KBM-7 (cell line): ENCODE results near the gene NTM.

Experiments
- DNase-seq: peaks from one replicate; pipeline ENCODE4 v3.0.0-alpha.2; 2015
- in situ Hi-C: fragments of 300-500 bp; cut with MboI; formaldehyde crosslinking; loops from 2 replicates; pipeline ENCODE4 v1.14.3; 2020; ENCODE audit warnings: low sequenced_read_pairs, low pct_unique_long_range_greater_than_20kb, mixed read lengths

NTM gene

DNA sequence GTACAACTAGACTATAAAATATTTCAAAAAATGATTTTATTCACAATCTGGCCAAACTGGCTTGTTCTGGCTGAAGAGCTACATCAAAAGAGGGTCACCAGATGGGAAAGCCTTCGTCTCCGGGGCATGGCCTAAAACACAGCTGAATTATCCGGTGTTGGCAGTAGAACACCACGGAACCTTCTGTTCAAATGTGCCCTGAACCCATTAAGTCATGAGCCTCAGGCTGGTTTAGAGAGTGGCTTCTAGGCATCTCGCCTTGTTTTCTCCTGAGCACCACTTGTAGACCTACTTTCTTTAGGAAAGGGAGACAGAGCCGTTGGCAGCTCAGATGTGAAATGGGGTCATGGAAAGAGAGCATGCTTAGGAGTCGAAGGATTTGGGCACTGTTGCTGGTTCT lies 890.2 kb downstream of the NTM start:
- in situ Hi-C loops, result no loop called here
- DNase-seq, result no peak

DNA sequence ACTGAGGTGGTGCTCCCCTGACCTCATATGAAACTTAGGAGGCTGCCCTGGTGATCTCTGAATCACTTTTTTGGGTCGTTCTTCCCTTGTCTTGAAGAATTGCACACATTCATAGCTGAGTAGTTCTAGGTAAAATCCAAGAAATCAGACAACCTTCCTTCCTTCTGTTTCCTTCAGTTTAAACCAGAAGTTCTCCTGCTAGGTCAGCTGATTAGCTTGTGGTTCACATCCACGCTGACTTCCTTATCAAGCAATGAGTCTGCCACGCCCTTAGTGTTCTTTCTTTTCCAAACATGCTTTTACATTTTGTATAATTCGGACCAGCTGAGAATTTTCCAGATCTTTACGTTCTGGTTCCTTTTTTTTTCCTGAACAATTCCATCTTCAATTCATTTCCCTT lies 892.8 kb downstream of the NTM start:
- in situ Hi-C loops, result no loop called here
- DNase-seq, result no peak

DNA sequence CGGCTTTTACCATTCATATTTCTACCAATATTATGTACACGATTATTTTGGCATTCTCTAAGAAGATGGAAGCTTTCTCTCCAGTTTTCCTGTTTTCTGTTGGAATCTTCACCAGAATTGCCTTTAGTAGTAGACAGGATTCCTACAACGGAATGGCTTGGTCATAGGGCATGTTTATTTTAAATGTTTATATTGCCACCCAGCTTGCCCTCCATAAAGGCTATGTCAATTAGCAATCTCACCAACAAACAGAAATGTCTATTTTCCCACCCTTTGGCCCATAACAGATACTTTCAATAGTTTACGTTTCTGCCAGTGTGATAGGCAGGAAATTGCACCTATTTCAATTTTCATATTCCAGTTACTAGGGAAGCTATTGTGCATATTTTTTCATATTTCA lies 893.5 kb downstream of the NTM start:
- in situ Hi-C loops, result no loop called here
- DNase-seq, result no peak

DNA sequence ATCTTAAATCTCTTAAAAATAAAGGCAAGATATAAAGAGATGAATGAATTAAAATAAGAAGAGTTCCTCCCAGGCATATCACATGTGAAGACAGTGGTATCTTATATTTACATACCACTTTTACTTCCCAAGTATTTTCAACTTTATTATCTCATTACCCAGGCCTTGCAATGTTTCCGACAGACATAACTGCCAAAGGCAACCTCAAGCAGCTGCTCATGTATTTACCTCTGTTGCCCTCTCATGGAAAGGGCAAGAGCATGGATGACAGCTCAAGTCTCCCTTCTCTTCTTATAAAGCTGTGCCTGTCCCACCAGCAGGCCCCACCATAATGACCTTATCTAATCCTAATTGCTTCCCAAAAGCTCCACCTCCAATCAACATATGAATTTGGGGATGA lies 894.2 kb downstream of the NTM start:
- DNase-seq, result no peak
- in situ Hi-C loops, result no loop called here

DNA sequence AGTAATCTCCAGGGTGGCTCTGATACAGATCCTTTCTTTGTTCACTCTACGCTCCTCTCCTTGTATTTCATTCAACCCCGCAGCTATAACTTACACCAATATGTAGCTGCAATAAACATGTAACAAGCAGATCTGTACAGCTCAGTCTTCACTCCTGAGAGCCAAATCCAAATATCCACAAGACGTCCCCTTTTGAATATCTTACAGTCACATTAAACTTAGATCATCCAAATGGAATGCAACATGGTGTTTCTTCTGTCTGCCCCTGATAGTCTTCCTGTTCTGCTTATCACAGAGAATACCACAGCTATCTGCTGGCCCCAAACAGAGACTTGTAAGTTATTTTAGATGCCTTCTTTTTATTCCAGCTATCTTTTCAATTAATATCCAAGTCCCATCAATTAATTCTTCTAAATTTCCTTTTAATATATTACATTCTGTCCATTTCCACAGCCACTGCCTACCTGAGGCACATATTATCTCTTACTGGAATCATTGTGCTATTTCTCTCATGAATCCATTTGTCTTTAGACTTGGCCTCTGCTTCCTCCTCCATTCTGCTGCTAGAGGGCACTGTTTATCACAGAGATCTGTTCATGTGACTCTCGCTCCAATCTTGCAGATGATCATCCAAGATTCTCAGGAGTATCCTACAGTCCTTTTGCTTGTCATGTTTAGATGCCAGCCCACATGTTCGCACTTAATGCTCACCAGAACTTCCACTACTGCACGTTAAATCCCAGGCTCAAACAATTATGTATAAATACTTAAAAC lies 908.6 kb downstream of the NTM start:
- in situ Hi-C loops, result no loop called here
- peak; percentile 5 for DNase-seq

DNA sequence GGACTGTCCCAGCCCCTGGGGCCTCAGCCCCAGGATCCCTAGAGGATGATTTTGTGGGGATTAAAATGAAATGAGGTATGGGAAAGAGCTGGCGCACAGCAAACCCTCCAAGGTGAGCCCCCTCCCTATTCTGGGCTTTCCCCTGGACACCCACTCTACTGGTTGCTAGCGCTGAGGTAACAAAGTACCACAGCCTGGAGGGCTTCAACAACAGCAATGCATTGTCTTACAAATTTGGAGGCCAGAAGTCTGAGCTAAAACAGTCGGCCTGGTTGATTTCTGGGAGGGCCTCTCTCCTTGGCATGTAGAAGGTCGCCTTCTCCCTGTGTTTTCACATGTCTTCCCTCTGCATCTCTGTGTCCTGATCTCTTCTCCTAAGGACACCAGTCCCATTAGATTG lies 913.6 kb downstream of the NTM start:
- DNase-seq, result no peak
- in situ Hi-C loops, result no loop called here

DNA sequence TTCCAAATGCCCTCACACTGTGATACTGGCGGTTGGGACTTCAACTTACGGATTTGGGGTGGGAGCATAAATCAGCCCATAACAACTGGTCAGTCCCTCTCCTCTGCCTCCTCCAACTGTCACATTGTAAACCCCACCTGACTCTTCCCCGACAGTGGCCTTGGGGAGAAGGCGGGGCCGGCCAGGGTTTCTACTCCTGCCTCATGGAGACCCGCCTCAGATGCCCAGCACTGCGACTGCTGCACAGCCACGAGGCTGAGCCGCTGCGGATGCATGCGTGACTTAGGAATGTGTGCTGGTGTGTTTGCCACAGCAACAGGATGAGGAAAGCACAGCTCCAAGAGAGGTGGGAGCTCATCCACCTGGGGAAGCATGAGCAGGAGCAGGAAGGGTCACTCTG lies 914.2 kb downstream of the NTM start:
- no peak for DNase-seq
- in situ Hi-C loops, result no loop called here

DNA sequence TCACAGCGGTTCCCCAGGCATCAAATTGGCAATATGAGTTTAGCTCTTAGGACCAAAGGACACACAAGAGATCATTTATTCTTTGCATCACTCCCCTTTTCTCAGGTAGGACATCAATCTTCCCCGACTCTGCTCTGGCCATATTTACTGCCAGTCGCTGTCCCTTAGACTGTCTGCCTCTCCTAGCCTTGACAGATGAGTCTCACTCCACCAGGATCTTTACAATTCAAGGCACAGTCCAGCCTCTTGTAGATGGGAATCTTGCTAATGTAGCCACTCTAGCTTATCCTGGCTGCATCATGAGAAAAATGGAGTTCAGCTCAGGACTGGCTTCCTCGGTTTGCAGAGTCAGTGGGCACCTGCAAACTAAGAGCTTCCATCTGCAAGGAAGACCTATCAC lies 915.2 kb downstream of the NTM start:
- in situ Hi-C loops, result no loop called here
- DNase-seq, result no peak

DNA sequence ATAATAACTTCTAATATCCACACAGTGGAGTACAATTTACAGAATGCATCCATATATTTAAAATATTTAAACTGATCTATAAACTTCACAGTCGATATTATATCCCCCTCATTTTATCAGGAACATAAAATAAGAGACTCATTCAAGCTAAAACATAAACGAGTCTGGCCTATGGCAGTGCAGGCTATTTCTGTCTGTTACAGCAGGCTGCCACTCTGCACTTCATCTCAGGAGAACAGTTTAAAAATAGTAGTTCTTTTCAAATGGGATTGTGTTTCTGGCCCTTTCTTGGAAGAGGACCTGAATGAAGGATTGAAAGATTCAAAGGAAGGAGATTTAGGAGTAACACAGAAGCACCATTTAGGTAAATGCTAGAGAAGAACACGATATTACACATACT lies 915.7 kb downstream of the NTM start:
- in situ Hi-C loops, result no loop called here
- no peak for DNase-seq

DNA sequence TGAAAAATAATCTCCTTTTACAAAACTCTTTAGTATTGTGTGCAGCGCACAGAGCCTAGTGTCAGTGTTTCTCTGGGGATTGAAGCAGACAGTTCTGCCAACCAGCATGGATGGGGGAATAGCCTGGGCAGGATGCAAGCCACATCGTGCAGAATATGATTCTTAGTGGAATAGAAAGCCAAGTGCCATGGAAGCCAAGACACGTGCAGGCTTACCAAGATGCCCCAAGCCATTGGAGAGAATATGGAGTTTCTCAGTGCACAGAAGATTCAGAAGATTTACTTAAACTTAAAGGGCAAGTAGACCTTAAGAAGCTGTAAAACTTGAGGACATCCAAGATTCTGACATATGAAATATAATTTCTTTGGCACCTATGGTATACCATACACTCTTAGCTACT lies 917.6 kb downstream of the NTM start:
- in situ Hi-C loops, result no loop called here
- DNase-seq, result no peak

DNA sequence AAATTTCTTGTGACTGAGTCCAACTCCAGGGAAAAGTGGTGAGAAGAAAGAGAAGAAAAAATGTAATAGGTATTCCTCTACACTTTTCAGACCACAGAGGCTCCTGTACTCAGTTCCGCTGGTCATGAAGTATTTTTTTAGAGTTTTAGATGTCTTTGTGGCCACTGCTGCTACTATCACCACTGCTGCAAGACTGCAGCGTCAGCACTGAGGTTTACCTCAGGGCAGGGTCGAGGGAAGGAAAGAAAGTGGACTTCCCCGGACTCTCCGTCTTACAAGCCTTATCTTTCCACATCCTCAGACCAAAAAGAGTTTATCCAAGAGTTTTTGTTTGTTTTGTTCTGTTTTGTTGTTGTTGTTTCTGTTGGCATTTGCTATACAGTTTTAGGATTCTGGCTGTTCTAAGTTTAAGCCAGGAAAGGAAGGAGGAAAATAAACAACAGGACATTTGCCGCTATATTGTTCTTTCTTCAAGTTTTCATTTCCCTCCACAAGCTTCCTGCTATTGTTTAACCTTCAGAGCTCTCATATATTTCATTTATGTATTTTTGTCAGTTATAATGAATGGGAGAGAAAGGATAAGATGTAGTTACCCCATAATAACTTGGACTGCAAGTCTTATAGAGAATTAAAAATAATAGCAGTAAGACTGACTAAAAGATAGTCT lies 919.3 kb downstream of the NTM start:
- in situ Hi-C loops, result no loop called here
- no peak for DNase-seq

DNA sequence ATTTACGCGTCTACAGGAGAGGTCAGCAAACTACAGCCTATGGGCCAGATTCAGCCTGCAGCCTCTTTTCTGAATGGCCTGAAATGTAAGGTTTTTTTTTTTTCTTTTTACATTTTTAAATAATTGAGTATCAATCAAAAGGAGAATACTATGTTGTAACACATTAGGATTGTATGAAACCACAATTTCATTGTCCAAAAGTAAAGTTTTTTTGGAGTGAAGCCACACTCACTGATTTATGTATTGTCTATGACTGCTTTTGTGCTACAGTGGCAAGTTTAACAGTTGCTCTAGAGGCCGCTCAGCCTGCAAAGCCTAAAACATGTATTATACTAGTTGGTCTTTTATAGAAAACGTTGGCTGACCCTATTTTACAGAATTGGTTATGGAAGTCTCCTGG lies 923.2 kb downstream of the NTM start:
- in situ Hi-C loops, result no loop called here
- DNase-seq, result no peak

DNA sequence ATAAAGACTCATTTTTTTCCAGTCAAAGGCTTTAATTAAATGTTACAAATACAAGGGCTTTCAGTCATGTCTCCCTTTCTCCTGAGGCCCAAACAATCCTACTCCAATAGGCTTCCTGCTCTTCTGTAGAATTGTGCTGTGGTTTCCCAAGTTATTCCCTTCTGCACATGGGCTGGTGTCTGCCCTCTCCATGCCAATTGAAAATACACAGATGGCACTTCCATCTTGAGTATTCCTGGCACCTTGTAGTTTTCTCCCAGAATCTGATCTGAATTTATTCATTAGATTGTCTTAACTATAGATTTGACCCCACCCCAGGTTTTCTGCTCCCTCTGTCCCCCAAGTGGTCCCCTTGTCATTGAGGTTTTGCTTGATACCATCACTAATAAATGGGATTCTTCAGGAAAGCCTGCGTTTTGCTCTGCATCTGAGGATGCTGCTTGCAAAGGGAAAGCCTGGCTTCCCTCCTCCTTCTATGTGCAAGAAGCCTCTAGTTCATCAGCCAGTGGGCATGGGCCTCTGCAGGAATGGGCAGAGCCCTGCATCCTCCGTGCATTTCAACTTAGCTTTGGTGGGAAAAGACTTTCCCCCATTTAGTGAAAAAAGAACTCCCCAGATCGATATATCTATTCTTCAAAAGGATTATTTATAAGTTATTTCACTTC lies 926.7 kb downstream of the NTM start:
- DNase-seq, result no peak
- in situ Hi-C loops, result no loop called here

DNA sequence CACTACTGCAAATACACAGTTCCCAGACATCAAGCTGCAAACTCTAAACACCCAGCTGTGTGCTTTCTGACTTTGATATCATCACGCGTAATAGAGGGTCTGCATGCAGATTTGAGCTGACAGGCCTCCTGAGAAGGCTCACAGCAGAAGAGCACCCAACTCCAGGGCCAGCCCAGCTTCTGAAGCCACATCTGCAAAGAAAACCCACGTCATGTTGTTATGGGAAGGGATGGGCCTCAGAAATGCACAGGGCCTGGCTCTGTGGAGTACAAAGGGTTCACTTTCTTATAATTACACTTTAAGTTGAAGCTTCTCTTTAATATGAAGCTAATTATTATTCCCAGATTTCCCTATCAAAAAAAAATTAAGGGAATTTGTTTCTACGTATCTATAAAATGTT lies 927.9 kb downstream of the NTM start:
- no peak for DNase-seq
- in situ Hi-C loops, result no loop called here

DNA sequence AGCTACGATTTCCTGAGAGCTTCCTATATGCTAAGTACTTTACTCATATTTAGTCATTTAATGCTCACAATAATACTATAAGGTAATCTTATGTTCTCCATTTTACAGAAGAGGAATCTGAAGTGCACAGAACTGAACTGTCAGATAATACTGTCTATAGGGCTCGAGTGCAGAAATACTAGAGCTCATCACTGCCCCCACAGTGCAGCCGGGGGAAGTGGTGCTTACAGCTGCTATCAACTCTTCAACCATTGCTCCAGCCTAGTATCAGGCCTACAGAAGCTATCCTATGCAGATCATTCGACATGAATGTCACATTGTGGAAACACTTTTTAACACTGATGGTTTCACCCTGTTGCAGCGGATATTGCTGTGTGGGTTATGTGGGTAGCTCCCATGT lies 929.9 kb downstream of the NTM start:
- in situ Hi-C loops, result no loop called here
- DNase-seq, result no peak

DNA sequence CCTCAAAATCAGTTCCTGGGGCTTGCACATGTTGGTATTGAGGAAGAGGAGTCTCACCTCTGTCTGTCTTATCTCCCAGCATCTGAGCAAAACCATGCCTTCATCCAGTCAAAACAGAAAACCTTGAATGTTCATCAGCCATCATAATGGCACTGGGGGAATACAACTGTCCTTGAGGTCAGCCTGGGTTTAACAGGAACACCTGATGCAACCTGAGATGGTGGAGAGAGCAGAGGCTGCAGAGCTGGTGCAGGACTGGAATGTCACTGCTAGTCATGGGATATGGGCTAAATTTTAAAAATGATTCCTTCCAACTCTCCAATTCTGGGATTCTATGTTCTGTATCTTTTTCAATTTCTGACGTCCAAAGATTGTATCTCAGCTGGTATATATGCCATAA lies 931.0 kb downstream of the NTM start:
- DNase-seq, result no peak
- in situ Hi-C loops, result no loop called here

DNA sequence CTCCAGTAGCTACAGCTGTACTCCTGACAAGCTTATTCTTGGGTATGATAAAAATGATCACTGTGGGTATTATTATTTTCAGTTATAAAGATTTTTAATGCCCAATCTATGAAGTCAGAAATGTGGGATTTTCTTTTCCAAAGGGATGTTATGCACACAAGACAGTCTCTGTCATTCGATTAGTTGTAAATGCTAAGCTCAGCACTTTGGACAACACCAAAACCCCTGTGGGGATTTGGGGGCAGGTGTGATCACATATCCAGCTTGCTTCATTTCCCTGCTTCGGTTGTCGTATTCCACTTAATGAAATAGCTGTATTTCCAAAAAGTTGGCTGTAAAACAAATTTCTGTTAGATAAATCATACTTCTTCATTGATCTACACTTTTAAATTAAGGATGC lies 931.5 kb downstream of the NTM start:
- in situ Hi-C loops, result no loop called here
- no peak for DNase-seq

DNA sequence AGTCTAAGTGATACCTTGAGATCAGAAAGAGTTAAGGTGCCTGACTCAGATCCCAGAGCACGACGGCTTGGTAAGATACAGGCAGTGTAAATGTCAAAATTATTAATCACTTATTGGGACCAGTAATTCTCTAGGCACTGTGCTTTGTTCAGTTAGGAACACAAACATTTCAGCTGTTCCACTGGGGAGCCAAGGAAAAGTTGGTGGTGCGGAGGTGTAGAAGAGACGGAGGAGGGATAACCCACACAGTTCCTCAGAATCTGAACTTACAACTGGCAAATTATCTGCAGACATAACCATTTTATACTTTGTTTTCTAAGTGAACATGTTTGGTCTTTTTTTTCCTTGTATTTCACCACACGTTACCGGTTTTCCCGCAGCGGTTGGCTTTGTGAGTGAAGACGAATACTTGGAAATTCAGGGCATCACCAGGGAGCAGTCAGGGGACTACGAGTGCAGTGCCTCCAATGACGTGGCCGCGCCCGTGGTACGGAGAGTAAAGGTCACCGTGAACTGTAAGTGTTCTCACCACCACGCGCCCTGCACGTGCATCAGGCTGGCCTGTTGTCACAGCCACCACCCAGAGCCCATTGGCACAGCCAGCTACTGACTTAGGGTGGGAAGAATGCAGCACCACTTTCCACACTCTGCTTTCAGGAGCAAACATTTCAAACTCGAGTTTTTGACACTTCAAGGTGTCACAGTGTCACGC lies 937.0 kb downstream of the NTM start:
- in situ Hi-C loops, result no loop called here
- no peak for DNase-seq

DNA sequence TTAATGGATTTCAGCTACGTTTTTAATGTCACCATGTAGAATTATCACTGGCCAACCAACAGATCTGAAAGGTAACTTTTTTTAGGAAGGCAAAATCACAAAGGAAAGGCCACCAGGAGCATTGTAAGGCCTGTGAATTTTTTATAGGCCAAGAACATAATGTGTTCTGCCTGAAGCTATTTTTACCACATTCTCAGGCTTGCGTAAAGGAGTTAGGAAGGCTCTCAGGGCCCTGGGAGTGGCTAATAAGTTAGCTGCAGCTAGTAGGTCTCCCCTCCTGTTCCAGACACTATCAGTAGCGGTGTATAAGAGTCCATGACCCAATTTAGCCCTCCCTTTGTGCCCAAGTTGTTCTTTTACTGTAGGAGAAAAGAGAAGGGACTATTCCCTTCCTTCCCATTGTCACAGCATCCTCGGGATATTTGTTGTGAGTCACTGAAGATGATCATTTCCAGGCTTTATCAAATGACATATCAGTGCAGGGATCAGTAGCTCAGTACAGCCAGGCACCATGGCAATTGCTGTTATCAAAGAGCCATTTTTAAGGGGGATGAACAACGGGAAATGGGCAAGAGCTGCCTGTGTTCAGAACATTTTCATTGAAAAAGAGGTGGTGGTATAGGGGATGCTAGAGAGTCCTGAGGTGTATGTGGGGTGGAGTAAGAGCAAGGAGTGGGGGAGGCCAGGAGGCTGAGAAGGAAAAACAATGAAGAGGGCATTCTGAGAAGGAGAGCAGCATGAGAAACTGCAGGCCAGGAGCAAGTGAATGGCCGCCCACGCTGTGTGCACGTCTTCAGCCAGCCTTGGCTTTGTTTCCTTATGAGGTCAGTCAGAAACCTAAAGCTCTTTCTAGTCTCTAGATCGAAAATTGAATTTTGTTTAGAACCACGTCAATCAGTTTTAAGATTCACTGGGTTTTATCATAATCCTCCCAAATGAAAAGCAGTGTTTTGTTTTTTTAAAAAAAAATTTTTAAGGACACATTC lies 940.3 kb downstream of the NTM start:
- no peak for DNase-seq

More for the DNA sequence above, 940.3 kb downstream of the NTM start:
- in situ Hi-C loops, result no loop called here
